PC-3 (cell line): ENCODE measurements around the gene KHDRBS2. TPM values are rescaled to one million over a fixed set of nuclear protein-coding genes. Genes with fewer than 3 reads are reported as not detected.

Experiments used
- ATAC-seq: fragments of 200-7000 bp; cut with Tn5 transposase; 2 replicates; pipeline ENCODE4 v1.9.1; 2020; ENCODE audit warnings: mild to moderate bottlenecking, moderate library complexity
- BruUV-seq: library from RNA; stranded (reverse); fragments of 400-500 nt; replicated peaks from 2 replicates; lab custom pipeline; 2021; lab: Mats Ljungman, UMichigan
- CTCF ChIA-PET: fragments of 300-600 bp; sonication (Branson Sonifier 250); formaldehyde crosslinking; loops from one replicate; lab custom pipeline; 2022; ENCODE audit warnings: antibody characterized with exemption; lab: Charles Lee
- POLR2A ChIA-PET: fragments of 300-600 bp; sonication (Branson Sonifier 250); formaldehyde crosslinking; loops from one replicate; lab custom pipeline; 2022; ENCODE audit warnings: antibody characterized with exemption; ENCODE audit not compliant: unreplicated experiment; lab: Charles Lee
- DNase-seq: peaks from one replicate; pipeline ENCODE4 v3.0.0-alpha.2; 2015
- H2AFZ ChIP-seq: fragments of 300-600 bp; sonication (generic); 2 replicates; pipeline ENCODE4 v1.6.0; 2016; ENCODE audit warnings: antibody characterized with exemption, low read length
- H3F3A ChIP-seq: fragments of 300-600 bp; sonication (generic); one replicate; pipeline ENCODE4 v1.6.0; 2017; ENCODE audit warnings: antibody characterized with exemption, low read length, control low read depth, mild to moderate bottlenecking; ENCODE audit not compliant: unreplicated experiment
- H3K27ac ChIP-seq: fragments of 300-600 bp; sonication (generic); 2 replicates; pipeline ENCODE4 v1.5.1; 2016; ENCODE audit warnings: mild to moderate bottlenecking, low read length
- H3K27me3 ChIP-seq: fragments of 300-600 bp; sonication (generic); 2 replicates; pipeline ENCODE4 v1.6.1; 2016; ENCODE audit warnings: low read length, mixed read lengths
- H3K36me3 ChIP-seq: fragments of 300-600 bp; sonication (generic); 2 replicates; pipeline ENCODE4 v1.6.1; 2016; ENCODE audit warnings: low read depth, mixed run types, low read length, mixed read lengths
- H3K4me1 ChIP-seq: fragments of 300-600 bp; sonication (generic); 2 replicates; pipeline ENCODE4 v1.5.1; 2016; ENCODE audit warnings: low read length; ENCODE audit not compliant: insufficient read depth
- H3K4me2 ChIP-seq: fragments of 300-600 bp; sonication (generic); 2 replicates; pipeline ENCODE4 v1.6.0; 2016; ENCODE audit warnings: low read length
- H3K4me3 ChIP-seq: fragments of 300-600 bp; sonication (generic); 2 replicates; pipeline ENCODE4 v1.5.1; 2016; ENCODE audit warnings: mild to moderate bottlenecking, low read length, mixed read lengths
- H3K79me2 ChIP-seq: fragments of 300-600 bp; sonication (generic); 2 replicates; pipeline ENCODE4 v1.6.1; 2017; ENCODE audit warnings: low read length, mixed read lengths
- H3K9ac ChIP-seq: fragments of 300-600 bp; sonication (generic); 2 replicates; pipeline ENCODE4 v1.6.0; 2016; ENCODE audit warnings: mild to moderate bottlenecking, low read length
- H3K9me2 ChIP-seq: fragments of 300-600 bp; sonication (generic); replicated peaks from 2 replicates; pipeline ENCODE4 v1.6.1; 2016; ENCODE audit warnings: mixed run types, low read length, mixed read lengths
- H3K9me3 ChIP-seq: fragments of 300-600 bp; sonication (generic); 2 replicates; pipeline ENCODE4 v1.6.1; 2016; ENCODE audit warnings: low read length, mixed read lengths
- H4K20me1 ChIP-seq: fragments of 300-600 bp; sonication (generic); 2 replicates; pipeline ENCODE4 v1.6.1; 2016; ENCODE audit warnings: low read length, mixed read lengths
- CTCF ChIP-seq: fragments of 300-600 bp; sonication (generic); conservative IDR thresholded peaks from 2 replicates; pipeline ENCODE4 v1.5.1; 2017; ENCODE audit warnings: antibody characterized with exemption, low read depth, mild to moderate bottlenecking, low read length
- EZH2 ChIP-seq: fragments of 300-600 bp; sonication (generic); IDR thresholded peaks from one replicate; pipeline ENCODE4 v1.6.1; 2017; ENCODE audit warnings: antibody characterized with exemption, mild to moderate bottlenecking, low read length; ENCODE audit not compliant: unreplicated experiment
- EZH2phosphoT487 ChIP-seq: fragments of 300-600 bp; sonication (generic); IDR thresholded peaks from 2 replicates; pipeline ENCODE4 v1.6.1; 2018; ENCODE audit warnings: mild to moderate bottlenecking, antibody characterized with exemption, low read length, borderline replicate concordance
- intact Hi-C: fragments of 100-400 bp; cut with micrococcal nuclease; formaldehyde crosslinking; loops from 2 replicates; pipeline ENCODE4 v1.9.0; 2023
- total RNA-seq: library from RNA; depleted of rRNA; stranded (reverse); fragments of >200 nt; gene quantifications from 2 replicates; pipeline ENCODE4 v1.2.3, GENCODE V29; 2014

Gene KHDRBS2
- total RNA-seq, 1 experiment from 2014 or later, result not detected

DNA sequence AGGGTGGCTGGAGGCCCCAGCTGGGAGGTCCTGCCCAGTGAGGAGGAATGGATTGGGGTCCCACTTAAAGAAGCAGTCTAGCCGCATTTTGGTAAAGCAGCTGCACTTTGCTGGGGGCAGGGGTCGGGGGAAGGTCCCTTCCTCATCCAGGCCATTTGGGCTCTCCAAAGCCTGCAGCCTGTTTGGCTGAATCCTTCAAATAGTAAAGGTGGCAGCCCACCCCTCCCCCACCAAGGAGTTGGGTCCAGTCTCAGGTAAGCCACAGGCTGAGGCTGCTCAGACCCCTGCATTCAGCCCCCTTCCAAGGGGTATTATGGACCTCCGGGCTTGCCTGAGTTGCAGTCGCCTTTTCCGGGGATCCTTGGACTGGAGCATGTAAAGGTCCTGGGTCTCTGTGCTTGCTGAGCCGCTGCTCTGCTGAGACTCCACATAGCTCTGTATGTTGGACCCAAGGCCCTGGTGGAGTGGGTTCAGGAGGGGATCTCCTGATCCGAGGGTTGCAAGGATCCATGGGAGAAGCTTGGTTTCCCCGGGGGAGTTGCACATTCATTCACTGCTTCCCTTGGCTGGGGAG is 417.4 kb downstream of the KHDRBS2 start:
- intact Hi-C loops, result no loop called here
- POLR2A ChIA-PET, result no interaction called here
- H3K9ac ChIP-seq, result no peak overlapping the region
- H2AFZ ChIP-seq, result no peak overlapping the region
- no peaks in the 10 kb centered on the region for H3K9me3 ChIP-seq
- no peaks in the 10 kb centered on the region for H3K27me3 ChIP-seq
- no peaks in the 10 kb centered on the region for H3K4me1 ChIP-seq
- no peaks in the 10 kb centered on the region for H4K20me1 ChIP-seq
- H3K79me2 ChIP-seq, result no peaks in the 10 kb centered on the region
- H3K4me3 ChIP-seq, result no peak overlapping the region
- TF ChIP-seq EZH2, result no peak
- TF ChIP-seq CTCF, result no peak
- no peak for TF ChIP-seq EZH2phosphoT487
- no peak overlapping the region for H3K4me2 ChIP-seq
- H3K9me2 ChIP-seq, result no peaks in the 10 kb centered on the region
- no peaks in the 10 kb centered on the region for H3F3A ChIP-seq
- no peaks in the 10 kb centered on the region for H3K36me3 ChIP-seq
- DNase-seq (no peak), ATAC-seq (no peak)
- no peak overlapping the region for H3K27ac ChIP-seq
- no TSS peak for BruUV-seq
- CTCF ChIA-PET, result no interaction called here

- no peaks in the 10 kb centered on the region for H3K79me2 ChIP-seq
- no peak overlapping the region for H3K9ac ChIP-seq
- no peaks in the 10 kb centered on the region for H3K36me3 ChIP-seq
- H3K9me3 ChIP-seq, result no peaks in the 10 kb centered on the region
- TF ChIP-seq CTCF, result no peak
- TF ChIP-seq EZH2phosphoT487, result no peak
- no peak for TF ChIP-seq EZH2
- no peak overlapping the region for H2AFZ ChIP-seq
- H3K27ac ChIP-seq, result no peak overlapping the region
- H3F3A ChIP-seq, result no peaks in the 10 kb centered on the region
- ATAC-seq, result no peak
- H3K9me2 ChIP-seq, result no peaks in the 10 kb centered on the region
- no peaks in the 10 kb centered on the region for H4K20me1 ChIP-seq
- H3K27me3 ChIP-seq, result no peaks in the 10 kb centered on the region
- H3K4me2 ChIP-seq, result no peak overlapping the region
- POLR2A ChIA-PET, result no interaction called here
- BruUV-seq, result no TSS peak
- intact Hi-C loops, result no loop called here
- no peak overlapping the region for H3K4me3 ChIP-seq
- CTCF ChIA-PET, result no interaction called here
- no peaks in the 10 kb centered on the region for H3K4me1 ChIP-seq
- no peak for DNase-seq
These were observed 418.4 kb downstream of the KHDRBS2 start for GRCh38 chr6:61867635-61868034.

DNA sequence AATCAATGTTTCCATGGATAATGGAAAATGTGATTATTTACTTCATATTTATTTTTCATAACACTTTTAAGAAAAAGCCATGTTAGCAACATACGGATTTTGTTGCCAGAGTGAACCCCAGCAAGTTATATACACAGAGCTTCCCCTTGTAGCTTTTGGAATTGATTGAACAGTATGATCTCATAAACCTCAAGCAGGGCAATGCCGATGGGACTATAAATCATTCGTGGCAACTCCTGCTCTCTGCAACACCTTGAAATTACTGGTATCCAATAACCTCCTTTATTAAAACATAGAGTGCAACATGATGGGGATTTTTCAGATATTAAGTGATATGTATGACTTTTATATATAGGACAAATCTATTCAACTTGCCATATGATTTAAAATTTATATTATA is 428.5 kb downstream of the KHDRBS2 start:
- ChIA-PET POLR2A (no interaction called here), CTCF (no interaction called here)
- DNase-seq (no peak), ATAC-seq (no peak)
- H3K4me3 ChIP-seq, result no peak overlapping the region
- H3K27me3 ChIP-seq, result no peaks in the 10 kb centered on the region
- H3K9me2 ChIP-seq, result no peaks in the 10 kb centered on the region
- H3K9ac ChIP-seq, result no peak overlapping the region
- intact Hi-C loops, result no loop called here
- no peak for TF ChIP-seq CTCF
- TF ChIP-seq EZH2phosphoT487, result no peak
- TF ChIP-seq EZH2, result no peak
- no peaks in the 10 kb centered on the region for H3K36me3 ChIP-seq
- H2AFZ ChIP-seq, result no peak overlapping the region
- H3F3A ChIP-seq, result no peaks in the 10 kb centered on the region
- no peaks in the 10 kb centered on the region for H3K79me2 ChIP-seq
- H3K4me2 ChIP-seq, result no peak overlapping the region
- H3K27ac ChIP-seq, result no peak overlapping the region
- no peaks in the 10 kb centered on the region for H3K9me3 ChIP-seq
- BruUV-seq, result no TSS peak
- H3K4me1 ChIP-seq, result no peaks in the 10 kb centered on the region
- H4K20me1 ChIP-seq, result no peaks in the 10 kb centered on the region
